SH-SY5Y (cell line): ENCODE results near the gene RHEX.

Experiments
- GATA2 ChIP-seq: IDR thresholded peaks from 2 replicates; pipeline ENCODE4 v1.6.1; 2011; ENCODE audit warnings: mild to moderate bottlenecking, low read depth, low read length
- GATA3 ChIP-seq: IDR thresholded peaks from 2 replicates; pipeline ENCODE4 v1.6.1; 2011; ENCODE audit warnings: low read depth, mild to moderate bottlenecking, low read length, moderate library complexity

Gene RHEX

GRCh38 chr1:206114692-206115640 lies 62.0 kb downstream of the RHEX start:
- TF ChIP-seq GATA3 (no peak), GATA2 (no peak)

GRCh38 chr1:206115791-206116190 lies 62.8 kb downstream of the RHEX start:
- no peak for TF ChIP-seq GATA2
- no peak for TF ChIP-seq GATA3

GRCh38 chr1:206116191-206116872 lies 63.4 kb downstream of the RHEX start:
- TF ChIP-seq GATA3 (no peak), GATA2 (no peak)

DNA sequence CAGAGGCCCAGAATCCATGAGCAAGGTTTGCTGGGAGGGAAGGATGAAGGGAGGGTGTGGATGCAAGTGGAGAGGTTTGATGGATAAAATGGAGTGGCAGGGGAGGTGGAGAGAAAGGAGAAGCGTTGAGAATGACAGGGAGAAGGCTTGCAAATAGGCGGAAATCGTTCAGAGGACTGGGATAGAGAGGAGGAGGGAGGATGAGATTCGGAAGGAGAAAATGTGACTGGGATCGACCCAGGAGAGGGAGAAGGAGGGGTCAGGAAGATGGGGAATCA lies 63.8 kb downstream of the RHEX start:
- TF ChIP-seq GATA2 = no peak
- TF ChIP-seq GATA3 = no peak

- TF ChIP-seq GATA2 = 0 out of 2 replicates have a peak, but pooled peaks have one; percentile 16
- TF ChIP-seq GATA3 = no peak
Observed at GRCh38 chr1:206117151-206117948, 64.4 kb downstream of the RHEX start, which contains the start of gene AVPR1B. AVPR1B (minus strand) TSS chr1:206117388; CDS start chr1:206116890, 498 bp downstream.

GRCh38 chr1:206120406-206120805 lies 67.4 kb downstream of the RHEX start:
- TF ChIP-seq GATA3 (no peak), GATA2 (no peak)

DNA sequence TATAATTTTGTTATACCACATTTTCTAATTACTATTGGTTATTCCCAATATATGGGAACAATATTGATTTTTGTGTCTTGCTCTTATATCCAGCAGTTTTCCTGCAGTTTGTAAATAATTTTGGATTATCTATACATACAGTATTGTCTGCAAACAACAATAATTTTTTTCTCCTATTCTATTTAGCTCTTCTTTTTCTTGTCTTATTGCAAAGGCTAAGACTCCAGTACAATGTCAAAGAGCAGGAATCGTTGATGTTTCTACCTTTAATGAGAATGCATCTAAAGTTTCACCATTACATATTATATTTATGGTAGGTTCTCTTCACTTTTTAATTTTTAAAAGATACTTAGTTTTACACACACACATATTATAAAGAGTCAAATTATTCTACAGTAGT lies 68.3 kb downstream of the RHEX start:
- TF ChIP-seq GATA3 (no peak), GATA2 (no peak)

DNA sequence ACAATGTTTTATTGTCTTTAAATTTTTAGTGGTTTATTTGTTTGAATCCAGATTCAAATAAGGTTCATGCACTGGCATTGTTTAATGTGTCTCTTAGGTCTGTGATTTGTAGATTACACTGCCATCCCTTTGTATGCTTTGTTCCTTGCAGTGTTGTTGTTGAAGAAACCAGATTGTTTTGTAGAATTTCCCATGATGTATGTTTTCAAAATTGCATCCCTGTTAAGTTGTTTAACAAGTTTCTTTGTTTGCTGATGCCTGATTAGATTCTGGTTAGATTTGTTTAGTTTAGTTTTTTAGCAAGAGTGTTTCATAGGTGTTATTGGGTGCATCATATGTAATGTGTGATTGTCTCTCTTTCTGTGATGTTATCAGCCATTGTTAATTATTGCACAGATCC lies 69.7 kb downstream of the RHEX start:
- no peak for TF ChIP-seq GATA3
- no peak for TF ChIP-seq GATA2

GRCh38 chr1:206125346-206125745 lies 72.4 kb downstream of the RHEX start:
- TF ChIP-seq GATA3 (no peak), GATA2 (no peak)

DNA sequence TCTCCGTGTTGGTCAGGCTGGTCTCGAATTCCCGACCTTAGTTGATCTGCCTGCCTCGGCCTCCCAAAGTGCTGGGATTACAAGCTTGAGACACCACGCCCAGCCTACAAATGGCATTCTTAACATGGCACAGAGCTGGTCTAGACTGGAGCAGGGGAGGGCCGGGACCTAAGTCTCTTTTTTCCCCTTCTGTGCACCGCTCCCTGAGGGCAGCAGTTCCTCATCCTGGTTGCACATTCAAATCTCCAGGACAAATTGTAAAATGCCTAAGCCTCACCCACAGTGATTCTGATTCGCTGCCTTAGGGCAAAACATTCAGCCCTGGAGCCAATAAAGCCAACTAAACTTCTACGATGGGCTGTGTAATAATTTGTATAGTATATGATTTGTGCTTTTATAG lies 74.4 kb downstream of the RHEX start:
- TF ChIP-seq GATA3 (no peak), GATA2 (no peak)

DNA sequence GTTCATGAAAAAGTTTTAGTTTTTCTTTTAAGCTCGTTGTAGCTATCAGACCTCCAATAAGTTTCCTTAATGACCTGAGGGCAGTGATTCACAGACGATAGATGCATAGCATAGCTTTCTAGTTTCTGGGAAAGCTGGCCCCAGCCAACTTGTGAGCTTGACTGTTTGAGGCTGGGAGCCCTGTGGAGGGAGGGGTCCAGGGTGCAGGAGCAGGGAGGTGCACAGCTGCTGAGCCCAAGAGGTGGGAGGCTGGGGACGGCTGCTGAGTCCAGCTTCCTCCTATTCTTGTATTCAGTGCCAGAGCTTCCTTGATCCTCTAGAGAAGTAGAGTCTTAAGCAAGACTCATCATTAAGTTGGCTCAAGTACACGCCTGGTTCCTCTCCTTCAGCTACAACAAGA lies 75.2 kb downstream of the RHEX start:
- TF ChIP-seq GATA3 (no peak), GATA2 (no peak)

DNA sequence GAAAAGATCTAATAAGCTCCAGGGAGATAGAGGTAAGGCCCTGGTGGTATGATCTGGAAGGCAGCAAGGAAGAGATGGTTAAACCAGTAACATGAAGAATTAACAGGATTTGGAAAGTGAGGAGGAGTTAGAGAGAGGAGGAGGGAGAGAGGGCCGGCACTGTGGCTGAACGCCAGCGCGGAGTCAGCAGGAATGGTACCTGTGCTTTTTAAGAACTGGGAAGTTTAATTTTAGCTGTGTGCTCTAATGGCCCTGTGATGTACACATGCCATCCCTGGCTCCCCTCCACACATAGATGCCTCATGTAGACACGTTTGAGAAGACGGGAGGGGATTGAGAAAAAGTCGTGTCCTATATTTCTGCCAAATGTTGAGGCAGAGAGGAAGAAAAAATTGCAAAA lies 78.1 kb downstream of the RHEX start:
- no peak for TF ChIP-seq GATA3
- no peak for TF ChIP-seq GATA2

- TF ChIP-seq GATA3 = no peak
- no peak for TF ChIP-seq GATA2
Observed at GRCh38 chr1:206133751-206134415, 80.9 kb downstream of the RHEX start.

DNA sequence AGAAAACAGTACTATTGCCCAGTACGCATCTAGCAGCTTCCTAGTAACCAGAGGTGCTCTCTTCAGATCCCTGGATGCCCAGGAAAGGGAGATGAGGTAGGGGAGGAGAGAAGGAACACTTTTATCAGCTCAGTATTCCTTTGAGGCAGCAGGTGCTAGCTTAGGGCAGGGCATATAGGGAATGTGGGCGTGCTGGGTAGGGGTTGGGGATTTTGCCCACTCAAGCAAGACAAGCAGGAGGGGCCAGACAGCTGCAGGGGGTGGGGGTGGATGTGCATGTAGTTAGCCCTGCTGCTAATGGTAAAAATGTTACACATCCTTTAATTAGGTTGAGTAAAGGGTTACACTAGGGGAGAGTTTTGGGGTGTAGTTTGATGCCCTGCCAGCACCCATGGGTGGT lies 82.3 kb downstream of the RHEX start:
- TF ChIP-seq GATA2 (no peak), GATA3 (no peak)
